Activated CD8-positive, alpha-beta T cell treated with anti-CD3 and anti-CD28 coated beads, Interleukin-2, amount 10 ng/mL, durations not matched to agents 7 days and 5 days (primary cell): ENCODE measurements around the gene SHMT2. TPM values are rescaled to one million over a fixed set of nuclear protein-coding genes. Genes with fewer than 3 reads are reported as not detected.

Source experiments
- ATAC-seq: fragments of 150-1000 bp; cut with Tn5 transposase; one replicate; pipeline ENCODE4 v1.10.0; 2021; ENCODE audit warnings: moderate library complexity
- CTCF ChIA-PET: fragments of 350-600 bp; sonication (Branson Sonifier 250); formaldehyde crosslinking; loops from one replicate; lab custom pipeline; 2021; ENCODE audit warnings: antibody characterized with exemption; lab: Charles Lee
- POLR2A ChIA-PET: fragments of 350-600 bp; sonication (Branson Sonifier 250); formaldehyde crosslinking; loops from one replicate; lab custom pipeline; 2021; ENCODE audit warnings: antibody characterized with exemption; lab: Charles Lee
- DNase-seq: peaks from one replicate; pipeline ENCODE4 v3.0.0-alpha.2; 2020
- H3K27ac Mint-ChIP-seq: one replicate; pipeline ENCODE4 v1.8.0; 2021; ENCODE audit warnings: mild to moderate bottlenecking, mixed read lengths
- H3K27me3 Mint-ChIP-seq: one replicate; pipeline ENCODE4 v1.8.0; 2021; ENCODE audit warnings: low read depth, mixed read lengths
- H3K36me3 Mint-ChIP-seq: one replicate; pipeline ENCODE4 v1.8.0; 2021; ENCODE audit warnings: low read depth, mixed read lengths
- H3K4me1 Mint-ChIP-seq: one replicate; pipeline ENCODE4 v1.8.0; 2021; ENCODE audit warnings: low read depth, mixed read lengths
- H3K4me3 Mint-ChIP-seq: one replicate; pipeline ENCODE4 v1.8.0; 2021; ENCODE audit warnings: mild to moderate bottlenecking, mixed read lengths
- H3K9me3 Mint-ChIP-seq: one replicate; pipeline ENCODE4 v1.8.0; 2022; ENCODE audit warnings: mixed read lengths; ENCODE audit not compliant: insufficient read depth
- total RNA-seq, 2 experiments: library from RNA; stranded (reverse); gene quantifications; one replicate each; pipeline ENCODE4 v1.2.3, GENCODE V29; 2021

Gene SHMT2
- total RNA-seq, 2 experiments from 2014 or later = 194 to 208 TPM

- DNase-seq (peak; percentile 58), ATAC-seq (peak; percentile 38)
- H3K36me3 Mint-ChIP-seq = no peaks in the 10 kb centered on the region
- H3K4me3 Mint-ChIP-seq = peak within 1 kb of the TSS; percentile 69
- H3K9me3 Mint-ChIP-seq = no peaks in the 10 kb centered on the region
- ChIA-PET CTCF (interaction anchor here (0.7 to 4.3 kb wide), 5 partner anchors 11 to 243 kb away, joined by 3 to 246 read pairs (median 15); partner anchors contain the start of genes GLI1 and SHMT2), POLR2A (interaction anchor here (0.8 kb wide), 1 partner anchor 11 kb away, joined by 3 read pairs; no protein-coding TSS in a partner anchor)
- H3K27me3 Mint-ChIP-seq = peaks cover 67% of the 10 kb centered on the region
- H3K4me1 Mint-ChIP-seq = peaks cover 43% of the 10 kb centered on the region
- no peak within 1 kb of the TSS for H3K27ac Mint-ChIP-seq
Measured at GRCh38 chr12:57216014-57216911, 13.2 kb upstream of the SHMT2 start, which contains the start of gene NXPH4. NXPH4 (plus strand) TSS chr12:57216794; CDS start chr12:57216970, 176 bp downstream.

DNA sequence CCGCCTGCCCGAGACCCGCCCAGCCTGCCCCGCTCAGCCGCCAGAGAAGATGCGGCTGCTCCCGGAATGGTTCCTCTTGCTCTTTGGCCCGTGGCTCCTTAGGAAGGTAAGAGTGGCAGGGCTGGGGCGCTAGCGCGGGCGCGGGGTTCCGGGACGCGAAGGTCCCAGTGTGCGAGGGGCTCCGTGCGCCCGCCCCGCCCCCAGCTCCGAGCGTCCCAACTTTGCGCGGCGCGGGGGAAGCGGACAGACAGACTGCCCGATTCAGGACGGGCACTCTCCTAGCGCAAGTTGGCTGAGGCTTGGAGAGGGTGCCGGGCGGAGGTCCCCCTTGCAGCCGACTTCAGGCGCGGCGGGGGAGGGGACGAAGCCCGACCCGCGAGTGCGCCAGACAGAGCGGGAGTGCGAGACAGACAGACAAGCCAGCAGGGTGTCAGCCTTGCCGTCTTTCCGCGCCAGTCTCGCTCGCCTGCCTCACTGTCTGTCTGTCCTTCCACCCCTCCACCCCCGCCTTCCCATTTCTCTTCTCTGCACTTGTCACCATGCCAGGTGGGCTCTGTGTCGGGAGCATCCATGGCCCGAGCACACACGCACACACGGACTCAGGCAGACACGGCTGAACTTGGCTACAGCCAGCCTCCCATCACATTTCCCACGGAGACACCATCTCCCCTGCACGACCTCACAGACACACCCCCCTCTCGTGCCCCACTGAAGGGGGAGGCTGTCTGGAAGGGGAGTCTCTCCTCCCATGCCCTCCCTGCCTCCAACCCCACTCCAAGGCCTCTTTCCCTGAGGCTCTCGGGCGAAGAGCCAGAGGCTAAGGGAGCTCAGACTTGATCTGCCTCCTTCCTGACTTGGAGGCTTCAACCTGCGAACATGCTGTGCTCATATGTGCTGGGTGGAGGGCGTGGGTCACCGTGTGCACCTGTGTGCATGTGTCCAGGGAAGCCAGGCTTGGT, 12.3 kb upstream of the SHMT2 start:
- Mint-ChIP-seq H3K9me3 (no peaks in the 10 kb centered on the region), H3K27ac (no peak overlapping the region), H3K4me1 (peaks cover 51% of the 10 kb centered on the region), H3K36me3 (no peaks in the 10 kb centered on the region), H3K4me3 (peak overlapping the region; percentile 69), H3K27me3 (peaks cover 76% of the 10 kb centered on the region)
- POLR2A ChIA-PET = no interaction called here
- DNase-seq (no peak), ATAC-seq (peak; percentile 6)
- CTCF ChIA-PET = interaction anchor here (0.7 to 2.2 kb wide), 4 partner anchors 12 to 242 kb away, joined by 3 to 15 read pairs (median 3); partner anchors contain the start of genes GLI1 and SHMT2

GRCh38 chr12:57218030-57218853, 11.3 kb upstream of the SHMT2 start:
- Mint-ChIP-seq H3K4me1 (peaks cover 61% of the 10 kb centered on the region), H3K27me3 (peaks cover 86% of the 10 kb centered on the region), H3K27ac (no peak overlapping the region), H3K36me3 (no peaks in the 10 kb centered on the region), H3K9me3 (no peaks in the 10 kb centered on the region), H3K4me3 (no peak overlapping the region)
- no peak for DNase-seq
- ChIA-PET POLR2A (no interaction called here), CTCF (interaction anchor here (0.9 to 2.2 kb wide), 2 partner anchors 11 to 25 kb away, joined by 3 to 15 read pairs; partner anchors contain the start of gene SHMT2)
- no peak for ATAC-seq

DNA sequence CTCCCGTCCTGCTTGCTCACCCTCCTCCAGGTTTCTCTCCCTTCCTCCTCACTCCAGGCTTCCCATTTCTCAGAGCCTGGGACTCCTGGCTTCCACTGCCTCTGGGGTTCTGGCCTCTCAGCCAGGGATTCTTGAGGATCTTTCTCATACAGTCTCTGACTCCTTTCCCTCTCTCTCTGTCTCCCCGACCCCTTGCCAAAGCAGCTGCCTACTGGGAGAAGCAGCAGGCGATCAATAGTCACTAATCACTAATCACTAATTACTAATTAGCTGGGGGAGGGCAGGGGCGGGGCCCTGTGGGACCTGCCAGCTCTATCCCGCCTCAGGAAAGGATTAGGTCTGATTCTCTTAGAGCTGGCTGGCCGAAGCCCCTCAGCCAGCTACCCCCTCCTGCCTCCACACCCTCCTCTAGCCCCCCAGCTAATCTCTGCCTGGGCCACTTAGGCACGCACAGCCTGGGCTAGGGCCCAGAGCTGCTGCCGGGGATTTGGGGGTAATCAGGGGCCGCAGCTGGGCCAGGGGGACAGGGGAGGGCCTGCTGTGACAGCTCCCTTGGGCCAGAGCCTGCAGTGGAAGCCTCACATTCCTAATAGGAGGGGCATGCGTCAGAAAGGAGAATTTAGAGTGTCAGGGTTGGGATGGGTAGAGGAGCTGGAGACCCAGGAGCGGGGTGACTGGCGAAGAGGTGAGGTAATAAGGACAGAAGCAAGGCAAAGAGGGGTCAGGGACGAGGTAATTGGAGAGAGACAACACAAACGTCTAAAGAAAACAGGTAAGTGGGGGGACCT, 10.1 kb upstream of the SHMT2 start:
- Mint-ChIP-seq H3K4me3 (no peak overlapping the region), H3K9me3 (no peaks in the 10 kb centered on the region), H3K27ac (no peak overlapping the region), H3K4me1 (peaks cover 61% of the 10 kb centered on the region), H3K36me3 (no peaks in the 10 kb centered on the region), H3K27me3 (peaks cover 82% of the 10 kb centered on the region)
- ChIA-PET POLR2A (no interaction called here), CTCF (interaction anchor here (1.4 kb wide), 2 partner anchors 19 to 23 kb away, joined by 9 to 11 read pairs; no protein-coding TSS in a partner anchor)
- DNase-seq (no peak), ATAC-seq (no peak)

- Mint-ChIP-seq H3K4me3 (no peak overlapping the region), H3K27me3 (peaks cover 79% of the 10 kb centered on the region), H3K4me1 (peaks cover 59% of the 10 kb centered on the region), H3K9me3 (no peaks in the 10 kb centered on the region), H3K27ac (no peak overlapping the region), H3K36me3 (no peaks in the 10 kb centered on the region)
- CTCF ChIA-PET = interaction anchor here (1.4 kb wide), 2 partner anchors 19 to 23 kb away, joined by 9 to 11 read pairs; no protein-coding TSS in a partner anchor
- POLR2A ChIA-PET = no interaction called here
- ATAC-seq (no peak), DNase-seq (no peak)
Measured at GRCh38 chr12:57219993-57220754, 9.3 kb upstream of the SHMT2 start.

GRCh38 chr12:57220770-57221168, 8.7 kb upstream of the SHMT2 start:
- ATAC-seq = no peak
- Mint-ChIP-seq H3K4me3 (no peak overlapping the region), H3K36me3 (no peaks in the 10 kb centered on the region), H3K4me1 (peaks cover 58% of the 10 kb centered on the region), H3K27me3 (peaks cover 77% of the 10 kb centered on the region), H3K9me3 (no peaks in the 10 kb centered on the region), H3K27ac (no peak overlapping the region)
- CTCF ChIA-PET = no interaction called here
- POLR2A ChIA-PET = no interaction called here
- no peak for DNase-seq

DNA sequence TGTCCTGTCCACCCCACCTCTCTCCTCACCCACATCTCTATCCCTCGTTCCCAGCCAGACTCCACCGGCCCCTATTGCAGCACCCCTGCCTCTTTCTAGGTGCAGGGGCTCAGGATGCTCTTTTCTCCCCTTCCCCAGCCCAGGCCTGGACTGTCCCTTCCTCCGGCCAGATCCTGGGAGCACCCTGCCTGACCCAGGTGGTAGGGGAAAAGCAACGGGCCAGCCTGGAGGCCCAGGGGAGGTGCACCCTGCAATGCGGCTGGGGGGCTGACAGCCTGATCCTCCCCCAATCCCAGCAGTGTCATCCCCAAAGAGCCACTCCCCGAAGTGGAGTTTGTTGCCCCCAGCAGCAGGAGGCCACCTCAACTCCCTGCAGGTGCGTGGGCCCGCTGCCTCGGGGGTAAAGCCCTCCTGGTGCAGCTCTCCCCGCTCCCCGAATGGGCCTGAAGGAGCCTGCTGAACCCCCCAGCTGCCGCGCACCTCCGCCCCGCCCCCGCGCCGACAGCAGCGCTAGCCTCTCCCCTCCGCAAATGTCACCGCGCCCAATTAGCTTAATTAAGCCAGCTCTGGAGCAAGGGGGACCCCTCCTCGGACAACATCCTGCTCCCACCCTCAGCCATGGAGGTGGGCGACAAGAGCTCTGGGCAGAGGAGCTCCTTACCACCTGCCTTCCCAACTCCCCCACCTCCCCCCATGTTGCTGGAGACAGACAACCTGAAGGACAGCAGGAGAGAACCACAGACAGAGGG, 8.2 kb upstream of the SHMT2 start:
- ChIA-PET CTCF (interaction anchor here (13.5 kb wide), 1 partner anchor 20 kb away, joined by 389 read pairs; a partner anchor contains a TSS), POLR2A (no interaction called here)
- Mint-ChIP-seq H3K36me3 (no peaks in the 10 kb centered on the region), H3K9me3 (no peaks in the 10 kb centered on the region), H3K27me3 (peaks cover 77% of the 10 kb centered on the region), H3K27ac (no peak overlapping the region), H3K4me1 (peaks cover 60% of the 10 kb centered on the region), H3K4me3 (no peak overlapping the region)
- ATAC-seq = no peak
- DNase-seq = no peak

DNA sequence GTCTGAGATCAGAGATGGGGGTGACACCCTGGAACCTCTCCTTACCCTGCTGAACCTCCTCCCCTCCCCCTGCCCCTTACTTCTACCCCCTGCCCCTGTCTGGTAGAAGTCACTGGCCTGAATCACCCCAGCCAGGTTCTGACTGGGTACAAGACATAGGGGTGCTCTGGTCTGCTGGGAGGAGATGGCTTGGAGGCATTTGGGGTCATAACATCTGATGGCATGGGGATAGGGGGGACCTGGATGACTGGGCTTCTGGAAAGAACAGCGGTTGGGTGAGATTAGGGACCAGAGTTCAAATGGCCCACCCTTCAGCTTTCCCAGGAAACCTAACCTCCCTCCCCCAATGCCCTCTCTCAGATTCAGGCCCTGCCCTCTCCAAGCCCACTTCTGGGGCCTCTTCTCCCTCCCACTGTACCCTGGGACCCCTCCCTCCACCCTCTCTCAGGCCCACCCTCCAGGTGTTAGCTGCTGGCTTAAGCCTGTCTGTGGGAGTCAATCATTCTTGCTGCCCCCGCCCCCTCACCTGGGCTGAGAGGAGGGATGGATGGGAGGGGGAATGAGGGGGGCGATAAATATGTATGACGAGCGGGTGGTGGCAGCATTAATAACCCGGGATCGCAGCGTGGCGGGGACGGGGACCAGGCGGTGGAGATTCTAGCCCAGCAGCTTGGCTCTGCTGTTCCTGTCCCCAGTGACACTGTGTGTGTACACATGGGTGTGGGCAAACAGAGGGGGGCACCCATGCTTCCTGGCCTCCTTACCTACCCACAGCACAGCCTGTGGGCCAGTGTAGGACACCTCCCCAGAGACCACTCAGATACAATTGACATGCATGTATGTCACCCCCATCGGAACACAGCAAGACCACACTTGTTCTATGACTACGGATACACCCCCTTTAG, 7.0 kb upstream of the SHMT2 start:
- Mint-ChIP-seq H3K27me3 (peaks cover 80% of the 10 kb centered on the region), H3K9me3 (no peaks in the 10 kb centered on the region), H3K27ac (no peak overlapping the region), H3K36me3 (no peaks in the 10 kb centered on the region), H3K4me1 (peaks cover 65% of the 10 kb centered on the region), H3K4me3 (no peak overlapping the region)
- no peak for ATAC-seq
- ChIA-PET CTCF (interaction anchor here (1.0 to 13.5 kb wide), 3 partner anchors 8 to 19 kb away, joined by 3 to 389 read pairs (median 167); a partner anchor contains a TSS), POLR2A (interaction anchor here (1.2 kb wide), 1 partner anchor 15 kb away, joined by 7 read pairs; a partner anchor contains a TSS)
- no peak for DNase-seq
